Stimulated activated CD4-positive, alpha-beta T cell treated with anti-CD3 and anti-CD28 coated beads, Interleukin-1b, Interleukin-23, amount 100 ng/mL, for 1 hour (primary cell): Measurements from ENCODE around the gene SPANXN3.
"Not testable (repeated sequence)": the region's sequence is repeated elsewhere in the genome, so short reads cannot be mapped to it uniquely, and the experiment has no call there.

Experiments used
- DNase-seq, 2 donors: peaks; one replicate each; pipeline ENCODE4 v3.0.0-alpha.2; 2020; ENCODE audit warnings: low read depth in 2 of 2

The SPANXN3 gene

GRCh38 chrX:143517375-143517774 is at the start of gene SPANXN3:
TSS of gene SPANXN3 (minus strand) at chrX:143517475. CDS start at chrX:143517391, 84 bp downstream.
- not testable (repeated sequence) for DNase-seq

GRCh38 chrX:143536176-143536575 is 18.9 kb upstream of the SPANXN3 start:
- DNase-seq, result no peak

- not testable (repeated sequence) for DNase-seq
Observed at GRCh38 chrX:143502196-143502595, 15.1 kb downstream of the SPANXN3 start.

- DNase-seq, result no peak
Observed at GRCh38 chrX:143500751-143501150, 16.5 kb downstream of the SPANXN3 start.

- no peak for DNase-seq
Observed at GRCh38 chrX:143486105-143486504, 31.2 kb downstream of the SPANXN3 start.

DNA sequence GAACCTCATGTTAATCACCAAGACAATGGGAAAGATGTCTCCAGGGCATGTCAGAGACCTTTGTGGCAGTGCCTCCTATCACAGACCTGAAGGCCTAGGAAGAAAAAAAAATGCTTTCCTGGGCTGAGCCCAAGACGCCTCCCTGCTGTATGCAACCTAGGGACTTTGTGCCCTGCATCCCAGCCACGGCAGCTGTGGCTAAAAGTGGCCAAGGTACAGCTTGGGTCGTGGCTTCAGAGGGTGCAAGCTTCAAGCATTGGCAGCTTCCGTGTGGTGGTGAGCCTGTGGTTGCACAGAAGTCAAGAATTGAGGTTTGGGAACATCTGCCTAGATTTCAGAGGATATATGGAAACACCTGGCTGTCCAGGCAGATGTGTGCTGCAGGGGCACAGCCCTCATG is 40.5 kb downstream of the SPANXN3 start:
- DNase-seq, result no peak

DNA sequence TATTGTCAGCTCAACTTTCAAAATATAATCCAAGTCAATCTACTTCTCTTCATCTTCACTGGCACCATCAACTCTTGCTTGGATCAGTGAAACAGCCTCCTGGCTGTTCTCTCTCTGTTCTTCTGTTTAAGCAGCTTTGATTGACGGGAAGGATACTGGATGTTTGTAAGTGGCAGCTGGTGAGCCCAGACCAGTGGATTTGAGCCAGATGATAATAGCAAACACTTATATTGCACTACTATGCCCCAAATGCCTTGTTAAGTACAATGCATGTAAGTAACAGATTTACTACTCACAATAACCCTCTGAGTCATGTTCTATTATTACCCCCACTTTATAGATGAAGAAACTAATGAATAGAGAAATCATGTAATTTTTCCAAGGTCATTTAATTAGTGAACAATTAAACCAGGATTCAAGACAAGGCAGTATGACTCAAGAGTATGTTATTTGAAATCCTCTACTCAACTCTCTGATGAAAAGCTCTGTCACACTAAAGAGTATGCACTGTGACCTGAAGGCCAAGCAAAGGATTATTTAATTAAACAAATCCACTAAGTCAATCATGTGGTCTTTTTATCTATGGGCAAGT is 44.8 kb downstream of the SPANXN3 start:
- no peak for DNase-seq

GRCh38 chrX:143466130-143466529 is 51.1 kb downstream of the SPANXN3 start:
- DNase-seq, result no peak

- DNase-seq, result no peak
Observed at GRCh38 chrX:143462696-143463095, 54.6 kb downstream of the SPANXN3 start.

GRCh38 chrX:143461606-143462005 is 55.7 kb downstream of the SPANXN3 start:
- DNase-seq, result no peak
